Aorta (tissue), 5 donors: ENCODE results near the gene SPTBN4. TPM values are rescaled to one million over a fixed set of nuclear protein-coding genes. Genes with fewer than 3 reads are reported as not detected.
A peak's percentile ranks its signal among the peaks of the same experiment; 100 is the strongest.
"Not testable (repeated sequence)": the region's sequence is repeated elsewhere in the genome, so short reads cannot be mapped to it uniquely, and the experiment has no call there.

Experiments used
- ATAC-seq: fragments of 200-7000 bp; cut with Tn5 transposase; one replicate; pipeline ENCODE4 v1.9.1; 2022; ENCODE audit warnings: moderate library complexity; ENCODE audit not compliant: low FRiP score
- DNase-seq, 2 donors: peaks; one replicate each; pipeline ENCODE4 v3.0.0-alpha.2; 2020
- H3K27ac ChIP-seq, 2 donors: one replicate each; pipeline ENCODE4 v1.5.1; 2013; ENCODE audit warnings: low read length in 2 of 2, mild to moderate bottlenecking in 2 of 2, moderate library complexity in 2 of 2, control low read depth in 1 of 2, inconsistent platforms in 1 of 2, low read depth in 1 of 2
- H3K27me3 ChIP-seq, 2 donors: one replicate each; pipeline ENCODE4 v1.6.1; 2013; ENCODE audit warnings: control low read depth in 1 of 2, low read length in 1 of 2, mild to moderate bottlenecking in 1 of 2, moderate library complexity in 1 of 2; ENCODE audit not compliant: insufficient read depth in 2 of 2, control insufficient read depth in 1 of 2
- H3K36me3 ChIP-seq, 2 donors: one replicate each; pipeline ENCODE4 v1.6.1; 2013; ENCODE audit warnings: control low read depth in 1 of 2, low read length in 1 of 2, mild to moderate bottlenecking in 1 of 2; ENCODE audit not compliant: insufficient read depth in 2 of 2, control insufficient read depth in 1 of 2
- H3K4me1 ChIP-seq, 2 donors: one replicate each; pipeline ENCODE4 v1.6.1; 2013; ENCODE audit warnings: low read length in 2 of 2, control low read depth in 1 of 2, mild to moderate bottlenecking in 1 of 2, moderate library complexity in 1 of 2; ENCODE audit not compliant: insufficient read depth in 2 of 2, control insufficient read depth in 1 of 2
- H3K4me3 ChIP-seq, 2 donors: one replicate each; pipeline ENCODE4 v1.5.1; 2013; ENCODE audit warnings: low read length in 2 of 2, control low read depth in 1 of 2, mild to moderate bottlenecking in 1 of 2
- H3K9me3 ChIP-seq: one replicate; pipeline ENCODE4 v1.6.1; 2013; ENCODE audit warnings: mild to moderate bottlenecking, low read length; ENCODE audit not compliant: control insufficient read depth
- WGBS, 2 donors: extraction: QIAGEN DNeasy Blood & Tissue Kit; methylation state at CpG; one replicate each; pipeline ENCODE4 v1.1.7; 2013; 5-methylcytosine and 5-hydroxymethylcytosine counted together
- intact Hi-C, 2 donors: fragments of 100-400 bp; cut with DNase I; formaldehyde crosslinking; loops; one replicate each; pipeline versions ENCODE4 v1.14.2 to v1.15.0; 2022
- polyA plus RNA-seq, 2 donors: library from polyadenylated mRNA; stranded (reverse); fragments of 200-250 nt; gene quantifications; one replicate each; pipeline ENCODE4 v1.2.3, GENCODE V29; 2013
- total RNA-seq, 2 donors: library from RNA; stranded (reverse); fragmentation: NEBNext Ultra II Directional; extraction: Animal tissue kit (Norgen Biotek cat#: 25700); gene quantifications; one replicate each; pipeline ENCODE4 v1.2.1, GENCODE V29; 2021
- donor health status: healthy with polysubstance abuse.
- donor health status: Bipolar disorder and iron deficiency.
- donor health status: DM: no; HTN: no; CAD: no.
- donor health status: DM: no; HTN: no; CAD: no.
- donor health status: DM: yes; HTN: yes; CAD: no.

The SPTBN4 gene
- total and polyA plus RNA-seq, 4 donors: 0.25 to 4.1 (median 2.5) TPM

- ATAC-seq (no peak), DNase-seq (peak in 1 of 2 donors; percentile 73)
- H3K9me3 ChIP-seq: no peaks in the 10 kb centered on the region
- 74 to 80% methylated on average over 22 of the region's 22 CpGs for WGBS, 2 donors
- no peak overlapping the region for H3K4me3 ChIP-seq
- H3K27ac ChIP-seq: no peak overlapping the region
- intact Hi-C loops: loop anchor here in 1 of 2 donors (10.0 kb wide), 1 partner anchor 126 kb away; the partner anchor contains the start of genes BLVRB and SPTBN4
- no peaks in the 10 kb centered on the region for H3K27me3 ChIP-seq
- H3K4me1 ChIP-seq: no peaks in the 10 kb centered on the region
- peaks cover 0 to 6% of the 10 kb centered on the region in 2 donors for H3K36me3 ChIP-seq
Observed at GRCh38 chr19:40590464-40591265, 123.9 kb downstream of the SPTBN4 start.

- not testable (repeated sequence) for H3K9me3 ChIP-seq, H3K27me3 ChIP-seq, H3K36me3 ChIP-seq, H3K4me1 ChIP-seq, DNase-seq, H3K4me3 ChIP-seq, H3K27ac ChIP-seq, ATAC-seq
- WGBS, 2 donors: 83 to 96% methylated on average over 4 of the region's 4 CpGs
- intact Hi-C loops: loop anchor here in 1 of 2 donors (10.0 kb wide), 1 partner anchor 127 kb away; the partner anchor contains the start of genes BLVRB and SPTBN4
Observed at GRCh38 chr19:40591724-40592123, 124.9 kb downstream of the SPTBN4 start.

GRCh38 chr19:40592170-40592569 is 125.4 kb downstream of the SPTBN4 start:
- ATAC-seq (no peak), DNase-seq (no peak)
- WGBS, 2 donors: 93 to 94% methylated on average over 4 of the region's 4 CpGs
- Histone ChIP-seq H3K27me3 (no peaks in the 10 kb centered on the region), H3K27ac (no peak overlapping the region), H3K4me1 (no peaks in the 10 kb centered on the region), H3K4me3 (no peak overlapping the region), H3K36me3 (no peaks in the 10 kb centered on the region), H3K9me3 (no peaks in the 10 kb centered on the region)
- intact Hi-C loops: loop anchor here in 1 of 2 donors (10.0 kb wide), 1 partner anchor 127 kb away; the partner anchor contains the start of genes BLVRB and SPTBN4

- intact Hi-C loops: loop anchor here in 1 of 2 donors (10.0 kb wide), 1 partner anchor 129 kb away; the partner anchor contains the start of genes BLVRB and SPTBN4
- Histone ChIP-seq H3K27ac (no peak overlapping the region), H3K36me3 (no peaks in the 10 kb centered on the region), H3K9me3 (no peaks in the 10 kb centered on the region), H3K4me3 (no peak overlapping the region), H3K27me3 (no peaks in the 10 kb centered on the region), H3K4me1 (no peaks in the 10 kb centered on the region)
- WGBS, 2 donors: 35 to 39% methylated on average over 8 of the region's 8 CpGs
- ATAC-seq (no peak), DNase-seq (no peak)
Observed at GRCh38 chr19:40594255-40594654, 127.5 kb downstream of the SPTBN4 start.

GRCh38 chr19:40594657-40595091 is 127.9 kb downstream of the SPTBN4 start:
- 30 to 38% methylated on average over 13 of the region's 13 CpGs for WGBS, 2 donors
- Histone ChIP-seq H3K36me3 (no peaks in the 10 kb centered on the region), H3K27ac (no peak overlapping the region), H3K4me3 (no peak overlapping the region), H3K27me3 (no peaks in the 10 kb centered on the region), H3K4me1 (no peaks in the 10 kb centered on the region), H3K9me3 (no peaks in the 10 kb centered on the region)
- DNase-seq (peak in 1 of 2 donors; percentile 46), ATAC-seq (no peak)
- intact Hi-C loops: loop anchor here (5.0 to 10.0 kb wide), 4 partner anchors 52 to 287 kb away; partner anchors contain the start of genes BLVRB (in 1 of the 2) and SPTBN4 (in 1 of the 2)

- WGBS, 2 donors: 4 to 7% methylated on average over 31 to 53 of the region's 53 CpGs
- peak; percentile 76 to 91 for DNase-seq
Observed at GRCh38 chr19:40596608-40597328, 130.0 kb downstream of the SPTBN4 start.

GRCh38 chr19:40597329-40597838 is 130.6 kb downstream of the SPTBN4 start:
- Histone ChIP-seq H3K36me3 (no peaks in the 10 kb centered on the region), H3K27me3 (no peaks in the 10 kb centered on the region), H3K4me3 (no peak overlapping the region), H3K4me1 (no peaks in the 10 kb centered on the region), H3K9me3 (no peaks in the 10 kb centered on the region), H3K27ac (no peak overlapping the region)
- WGBS, 2 donors: 12 to 13% methylated on average over 18 of the region's 18 CpGs
- ATAC-seq (no peak), DNase-seq (no peak)
- intact Hi-C loops: loop anchor here (5.0 to 10.0 kb wide), 4 partner anchors 55 to 290 kb away; partner anchors contain the start of genes BLVRB (in 1 of the 2) and SPTBN4 (in 1 of the 2)

More at GRCh38 chr19:40596608-40597328, 130.0 kb downstream of the SPTBN4 start:
- Histone ChIP-seq H3K4me3 (no peak overlapping the region), H3K36me3 (no peaks in the 10 kb centered on the region), H3K27ac (no peak overlapping the region), H3K27me3 (no peaks in the 10 kb centered on the region), H3K9me3 (no peaks in the 10 kb centered on the region), H3K4me1 (no peaks in the 10 kb centered on the region)
- intact Hi-C loops: loop anchor here (5.0 to 10.0 kb wide), 4 partner anchors 54 to 289 kb away; partner anchors contain the start of genes BLVRB (in 1 of the 2) and SPTBN4 (in 1 of the 2)
- peak; percentile 54 for ATAC-seq
